Body of pancreas (tissue), 4 donors: ENCODE data around the gene CPD.

Source experiments
- POLR2A ChIP-seq, 3 donors: fragments of 450-650 bp; IDR thresholded peaks; one replicate each; pipeline ENCODE4 v1.6.1; 2016; ENCODE audit warnings: antibody characterized with exemption in 3 of 3, mild to moderate bottlenecking in 2 of 3
- TF ChIP-seq, protein P1 (sequence below), 7 experiments: fragments of 450-650 bp in 4 of 7; fragments of 200-600 bp in 3 of 7; sonication (generic) in 3 of 7; IDR thresholded peaks; one replicate each; pipeline ENCODE4 v1.5.1; 2016 to 2019; ENCODE audit warnings: antibody characterized with exemption in 7 of 7

DNA sequence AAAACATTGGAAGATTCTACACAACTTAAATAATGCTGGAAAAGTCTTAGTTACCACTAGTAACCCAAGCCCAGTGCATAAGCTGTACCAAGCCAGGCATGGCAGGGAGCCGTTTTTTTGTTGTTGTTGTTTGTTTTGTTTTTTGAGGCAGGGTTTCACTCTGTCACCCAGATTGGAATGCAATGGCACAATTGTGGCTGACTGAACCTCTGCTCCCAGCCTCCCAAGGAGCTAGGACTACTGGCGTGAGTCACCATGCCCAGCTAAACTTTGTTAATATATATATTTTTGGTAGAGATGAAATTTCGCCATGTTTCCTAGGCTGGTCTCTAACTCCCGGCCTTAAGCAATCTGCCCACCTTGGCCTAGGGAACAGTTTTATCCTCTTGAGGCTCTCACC is 44.3 kb upstream of the CPD start:
- TF ChIP-seq, protein P1, sequence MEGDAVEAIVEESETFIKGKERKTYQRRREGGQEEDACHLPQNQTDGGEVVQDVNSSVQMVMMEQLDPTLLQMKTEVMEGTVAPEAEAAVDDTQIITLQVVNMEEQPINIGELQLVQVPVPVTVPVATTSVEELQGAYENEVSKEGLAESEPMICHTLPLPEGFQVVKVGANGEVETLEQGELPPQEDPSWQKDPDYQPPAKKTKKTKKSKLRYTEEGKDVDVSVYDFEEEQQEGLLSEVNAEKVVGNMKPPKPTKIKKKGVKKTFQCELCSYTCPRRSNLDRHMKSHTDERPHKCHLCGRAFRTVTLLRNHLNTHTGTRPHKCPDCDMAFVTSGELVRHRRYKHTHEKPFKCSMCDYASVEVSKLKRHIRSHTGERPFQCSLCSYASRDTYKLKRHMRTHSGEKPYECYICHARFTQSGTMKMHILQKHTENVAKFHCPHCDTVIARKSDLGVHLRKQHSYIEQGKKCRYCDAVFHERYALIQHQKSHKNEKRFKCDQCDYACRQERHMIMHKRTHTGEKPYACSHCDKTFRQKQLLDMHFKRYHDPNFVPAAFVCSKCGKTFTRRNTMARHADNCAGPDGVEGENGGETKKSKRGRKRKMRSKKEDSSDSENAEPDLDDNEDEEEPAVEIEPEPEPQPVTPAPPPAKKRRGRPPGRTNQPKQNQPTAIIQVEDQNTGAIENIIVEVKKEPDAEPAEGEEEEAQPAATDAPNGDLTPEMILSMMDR (IDR thresholded peaks at IDR 0.05): no peak
- no peak for TF ChIP-seq POLR2A (IDR thresholded peaks at IDR 0.05)
